DOHH2 (cell line): ENCODE data around the gene TLL2.

ENCODE experiments used
- CTCF ChIP-seq: fragments of 200-600 bp; sonication (generic); IDR thresholded peaks from one replicate; pipeline ENCODE4 v1.5.1; 2014; ENCODE audit warnings: antibody characterized with exemption, mild to moderate bottlenecking, low read depth, low read length; ENCODE audit not compliant: poor library complexity, severe bottlenecking
- EZH2phosphoT487 ChIP-seq: fragments of 200-600 bp; sonication (generic); IDR thresholded peaks from 2 replicates; pipeline ENCODE4 v1.6.1; 2017; ENCODE audit warnings: borderline replicate concordance, mild to moderate bottlenecking, antibody characterized with exemption, low read length, moderate library complexity, mixed read lengths

GRCh38 chr10:96360766-96361165 lies 153.0 kb downstream of the TLL2 start:
- no peak for TF ChIP-seq CTCF
- TF ChIP-seq EZH2phosphoT487: no peak
